ENCODE results near the gene NR2C2AP.
"Not testable (repeated sequence)": the region's sequence is repeated elsewhere in the genome, so short reads cannot be mapped to it uniquely, and the experiment has no call there.

NR2C2AP gene

GRCh38 chr19:19186742-19187141 is 16.5 kb downstream of the NR2C2AP start:
- POLR2A ChIA-PET, result no interaction called here
- DNase-seq (ENCODE audit: extremely low spot score), result no peak
- CTCF ChIA-PET, result interaction anchor here (0.8 kb wide), 1 partner anchor 15 kb away, joined by 3 read pairs; no protein-coding TSS in a partner anchor
- TF ChIP-seq NFRKB (IDR thresholded peaks at IDR 0.05), result no peak
- TF ChIP-seq PKNOX1 (IDR thresholded peaks at IDR 0.05), result no peak
- TF ChIP-seq L3MBTL2 (conservative IDR thresholded peaks at IDR 0.05), result no peak
- no peak for TF ChIP-seq FOXK2 (IDR thresholded peaks at IDR 0.05)
- no peak for TF ChIP-seq FOXM1 (IDR thresholded peaks at IDR 0.05; ENCODE audit: borderline replicate concordance)

DNA sequence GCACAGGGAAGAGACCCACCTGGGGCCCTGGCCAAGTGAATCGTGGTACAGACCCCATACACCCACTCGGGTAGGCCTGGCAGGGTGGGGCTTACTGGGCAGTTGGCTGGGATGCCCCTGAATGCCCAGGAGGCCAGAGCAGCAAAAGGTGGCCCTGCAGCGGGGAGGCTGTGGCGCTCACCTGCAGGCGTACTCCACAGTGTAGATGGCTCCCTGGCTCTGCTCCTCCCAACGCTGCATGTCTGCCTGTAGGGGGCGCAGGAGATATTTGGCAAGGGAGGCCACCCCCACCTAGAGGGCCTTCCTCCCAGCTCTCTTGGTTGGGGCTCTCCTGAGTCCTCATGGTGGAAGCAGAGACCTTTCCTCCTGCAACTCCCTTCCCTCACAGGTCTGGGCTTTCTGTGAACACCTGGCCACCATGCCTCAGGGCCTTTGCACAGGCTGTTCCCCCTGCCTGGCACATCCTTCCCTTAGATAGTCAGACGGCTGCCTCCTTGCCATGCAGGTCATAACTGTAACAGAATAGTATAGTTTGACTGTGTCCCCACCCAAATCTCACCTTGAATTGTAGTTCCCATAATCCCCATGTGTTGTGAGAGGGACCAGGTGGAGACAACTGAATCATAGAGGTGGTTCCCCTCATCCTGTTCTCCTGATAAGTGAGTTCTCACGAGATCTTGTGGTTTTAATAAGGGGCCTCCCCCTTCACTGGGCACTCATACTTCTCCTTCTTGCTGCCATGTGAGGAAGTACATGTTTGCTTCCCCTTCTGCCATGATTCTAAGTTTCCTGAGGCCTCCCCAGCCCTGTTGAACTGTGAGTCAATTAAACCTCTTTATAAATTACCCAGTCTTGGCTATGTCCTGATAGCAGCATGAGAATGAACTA is 17.1 kb downstream of the NR2C2AP start:
- DNase-seq (ENCODE audit: extremely low spot score), result peak; percentile 77
- POLR2A ChIA-PET, result interaction anchor here (0.9 kb wide), 1 partner anchor 17 kb away, joined by 4 read pairs; the partner anchor contains the start of gene NR2C2AP
- TF ChIP-seq ZNF384 (IDR thresholded peaks at IDR 0.05) (no peak), SUZ12 (IDR thresholded peaks at IDR 0.05) (no peak)
- CTCF ChIA-PET, result interaction anchor here (0.6 to 0.8 kb wide), 2 partner anchors 16 kb away, joined by 3 read pairs; no protein-coding TSS in a partner anchor

DNA sequence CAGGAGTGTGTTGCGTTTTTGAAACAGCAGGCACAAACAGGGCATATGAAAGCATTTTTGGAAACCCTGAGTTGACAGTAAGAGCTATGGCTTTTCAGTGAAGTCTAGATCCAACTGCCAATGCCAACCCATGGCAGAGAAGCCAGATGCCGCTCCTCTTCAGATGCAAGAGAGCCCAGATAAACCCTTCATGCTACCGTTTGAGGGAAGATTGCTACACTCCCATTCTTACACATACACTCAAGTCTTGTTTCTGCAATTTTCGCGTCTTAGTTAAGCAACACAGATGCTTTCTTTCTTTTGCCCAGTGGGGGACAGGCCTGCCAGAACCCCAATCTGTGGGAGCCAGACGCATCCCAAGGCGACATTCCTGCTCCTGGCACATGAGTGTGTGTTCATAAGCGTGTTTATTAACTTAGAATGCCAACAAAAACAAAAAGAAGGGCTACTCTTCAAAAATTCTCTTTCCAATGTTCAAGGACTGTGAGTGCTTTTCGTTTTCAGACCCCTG is 21.7 kb downstream of the NR2C2AP start:
- no peak for TF ChIP-seq PKNOX1 (IDR thresholded peaks at IDR 0.05)
- TF ChIP-seq TARDBP (IDR thresholded peaks at IDR 0.05), result no peak
- TF ChIP-seq LEF1 (IDR thresholded peaks at IDR 0.05; ENCODE audit: borderline replicate concordance), result no peak
- TF ChIP-seq FOXM1 (IDR thresholded peaks at IDR 0.05; ENCODE audit: borderline replicate concordance), result no peak
- no peak for TF ChIP-seq SP1 (IDR thresholded peaks at IDR 0.05)
- TF ChIP-seq CTBP1 (IDR thresholded peaks at IDR 0.05; ENCODE audit: borderline replicate concordance), result no peak
- TF ChIP-seq ARNT (IDR thresholded peaks at IDR 0.05), result no peak
- TF ChIP-seq ZNF384 (IDR thresholded peaks at IDR 0.05), result no peak
- no peak for TF ChIP-seq HDGF (IDR thresholded peaks at IDR 0.05; ENCODE audit: borderline replicate concordance)
- no peak for TF ChIP-seq L3MBTL2 (conservative IDR thresholded peaks at IDR 0.05)
- no peak for TF ChIP-seq NFRKB (IDR thresholded peaks at IDR 0.05)
- TF ChIP-seq ELF4 (IDR thresholded peaks at IDR 0.05), result no peak
- TF ChIP-seq FOXA1 (IDR thresholded peaks at IDR 0.05), result no peak
- no peak for TF ChIP-seq BHLHE40 (IDR thresholded peaks at IDR 0.05; ENCODE audit: borderline replicate concordance)
- no peak for TF ChIP-seq SUZ12 (IDR thresholded peaks at IDR 0.05)
- TF ChIP-seq FOXK2 (IDR thresholded peaks at IDR 0.05), result no peak
- POLR2A ChIA-PET, result no interaction called here
- CTCF ChIA-PET, result no interaction called here
- DNase-seq (ENCODE audit: extremely low spot score), result no peak

DNA sequence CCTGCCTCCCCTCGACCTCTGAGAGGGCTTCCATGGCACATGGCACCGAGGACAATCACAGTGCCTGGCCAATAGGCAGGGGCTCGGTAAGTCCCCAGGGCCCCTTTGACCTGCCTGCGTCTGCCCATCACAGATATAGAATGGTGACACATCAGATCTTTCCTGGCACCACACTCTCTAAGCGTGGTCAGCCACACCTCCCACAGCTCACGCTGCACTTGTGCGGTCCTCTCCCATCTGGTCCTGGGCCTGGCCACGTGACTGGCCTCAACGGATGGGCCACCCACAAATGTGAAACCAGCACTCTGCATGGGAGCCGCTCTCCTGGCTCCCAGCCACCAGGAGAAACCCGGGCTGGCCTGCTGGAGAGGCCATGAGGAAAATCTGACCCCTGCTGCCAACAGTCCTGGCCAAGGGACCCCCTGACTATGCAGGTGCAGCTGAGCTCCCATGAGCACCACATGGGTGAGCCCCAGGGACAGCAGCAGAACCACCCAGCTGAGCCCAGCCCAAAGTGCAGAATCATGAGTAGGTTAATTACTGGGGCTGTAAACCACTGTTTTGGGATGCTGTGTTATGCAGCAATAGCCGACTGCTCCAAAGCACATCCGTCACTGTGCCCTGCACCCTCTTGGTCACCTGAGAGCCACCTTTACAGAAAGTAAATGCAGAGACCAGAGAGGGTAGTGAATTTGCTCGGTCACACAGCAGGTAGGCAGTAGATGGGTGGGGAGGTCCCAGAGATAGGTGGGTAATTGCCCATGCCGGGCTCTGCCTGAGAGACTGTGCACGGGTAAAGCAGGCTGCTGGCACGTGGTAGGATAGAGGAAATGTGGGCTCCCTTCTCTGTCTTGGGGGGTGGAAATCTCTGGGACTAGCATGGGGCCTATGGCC is 23.4 kb downstream of the NR2C2AP start:
- DNase-seq (ENCODE audit: extremely low spot score), result no peak
- ChIA-PET POLR2A (interaction anchor here (1.0 kb wide), 1 partner anchor 13 kb away, joined by 3 read pairs; no protein-coding TSS in a partner anchor), CTCF (interaction anchor here (0.6 kb wide), 1 partner anchor 23 kb away, joined by 3 read pairs; the partner anchor contains the start of gene NR2C2AP)
- TF ChIP-seq ZNF384 (IDR thresholded peaks at IDR 0.05) (no peak), BHLHE40 (IDR thresholded peaks at IDR 0.05; ENCODE audit: borderline replicate concordance) (no peak), ARNT (IDR thresholded peaks at IDR 0.05) (no peak), FOXK2 (IDR thresholded peaks at IDR 0.05) (no peak)

DNA sequence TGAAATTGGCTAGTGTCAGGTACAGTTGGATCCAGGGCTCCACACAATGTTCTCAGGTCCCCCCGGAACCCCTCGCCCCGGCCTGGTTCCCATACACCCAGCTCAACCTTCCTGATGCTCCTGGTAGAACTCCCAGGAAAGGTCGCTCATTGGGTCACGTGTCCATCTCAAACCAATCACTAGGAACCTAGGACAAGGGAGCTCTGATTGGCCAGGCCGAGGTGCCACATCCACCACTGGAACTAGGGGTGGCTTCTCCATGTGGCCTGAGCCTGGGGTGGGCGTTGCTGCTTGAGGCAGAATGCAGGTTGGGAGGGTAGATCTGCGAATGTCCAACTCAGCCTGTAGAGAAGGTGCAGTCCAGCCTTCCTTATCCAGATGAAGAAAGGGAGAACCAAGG is 26.3 kb downstream of the NR2C2AP start:
- DNase-seq (ENCODE audit: extremely low spot score), result no peak
- ChIA-PET POLR2A (interaction anchor here (0.6 kb wide), 1 partner anchor 26 kb away, joined by 3 read pairs; the partner anchor contains the start of gene NR2C2AP), CTCF (no interaction called here)
- no peak for TF ChIP-seq CTBP1 (IDR thresholded peaks at IDR 0.05; ENCODE audit: borderline replicate concordance)
- TF ChIP-seq BHLHE40 (IDR thresholded peaks at IDR 0.05; ENCODE audit: borderline replicate concordance), result no peak
- no peak for TF ChIP-seq SUZ12 (IDR thresholded peaks at IDR 0.05)

DNA sequence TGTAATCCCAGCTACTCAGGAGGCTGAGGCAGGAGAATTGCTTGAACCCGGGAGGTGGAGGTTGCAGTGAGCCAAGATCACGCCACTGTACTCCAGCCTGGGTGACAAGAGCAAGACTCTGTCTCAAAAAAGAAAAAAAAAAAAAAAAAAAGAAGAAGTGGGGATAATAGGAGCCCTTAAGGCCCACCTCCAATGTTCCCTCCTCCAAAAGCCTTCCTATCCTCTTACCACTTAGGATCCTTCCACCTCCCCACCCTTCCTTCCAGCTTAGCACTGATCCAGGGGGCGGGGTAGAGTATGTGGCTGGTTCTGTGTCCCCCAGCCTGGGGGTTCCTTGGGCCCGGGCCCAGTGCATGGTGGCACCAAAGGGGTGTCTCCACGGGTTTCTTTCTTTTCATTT is 30.0 kb downstream of the NR2C2AP start:
- POLR2A ChIA-PET, result interaction anchor here (0.6 kb wide), 1 partner anchor 17 kb away, joined by 3 read pairs; no protein-coding TSS in a partner anchor
- DNase-seq (ENCODE audit: extremely low spot score); CTCF ChIA-PET: not testable (repeated sequence)

Data from HEK293T (cell line).